ENCODE measurements around the gene PSG4.
"Not testable (repeated sequence)": the region's sequence is repeated elsewhere in the genome, so short reads cannot be mapped to it uniquely, and the experiment has no call there.

- TF ChIP-seq, protein P1, sequence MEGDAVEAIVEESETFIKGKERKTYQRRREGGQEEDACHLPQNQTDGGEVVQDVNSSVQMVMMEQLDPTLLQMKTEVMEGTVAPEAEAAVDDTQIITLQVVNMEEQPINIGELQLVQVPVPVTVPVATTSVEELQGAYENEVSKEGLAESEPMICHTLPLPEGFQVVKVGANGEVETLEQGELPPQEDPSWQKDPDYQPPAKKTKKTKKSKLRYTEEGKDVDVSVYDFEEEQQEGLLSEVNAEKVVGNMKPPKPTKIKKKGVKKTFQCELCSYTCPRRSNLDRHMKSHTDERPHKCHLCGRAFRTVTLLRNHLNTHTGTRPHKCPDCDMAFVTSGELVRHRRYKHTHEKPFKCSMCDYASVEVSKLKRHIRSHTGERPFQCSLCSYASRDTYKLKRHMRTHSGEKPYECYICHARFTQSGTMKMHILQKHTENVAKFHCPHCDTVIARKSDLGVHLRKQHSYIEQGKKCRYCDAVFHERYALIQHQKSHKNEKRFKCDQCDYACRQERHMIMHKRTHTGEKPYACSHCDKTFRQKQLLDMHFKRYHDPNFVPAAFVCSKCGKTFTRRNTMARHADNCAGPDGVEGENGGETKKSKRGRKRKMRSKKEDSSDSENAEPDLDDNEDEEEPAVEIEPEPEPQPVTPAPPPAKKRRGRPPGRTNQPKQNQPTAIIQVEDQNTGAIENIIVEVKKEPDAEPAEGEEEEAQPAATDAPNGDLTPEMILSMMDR (IDR thresholded peaks at IDR 0.05) = not testable (repeated sequence)
- not testable (repeated sequence) for TF ChIP-seq POLR2A (IDR thresholded peaks at IDR 0.05)
These were observed 4.1 kb downstream of the PSG4 start for GRCh38 chr19:43201337-43201801.
